ENCODE data around the gene FAM168A. TPM values are rescaled to one million over a fixed set of nuclear protein-coding genes. Genes with fewer than 3 reads are reported as not detected.

FAM168A gene
- total and polyA plus RNA-seq, 9 donors = 16.7 to 45.5 (median 39.5) TPM

DNA sequence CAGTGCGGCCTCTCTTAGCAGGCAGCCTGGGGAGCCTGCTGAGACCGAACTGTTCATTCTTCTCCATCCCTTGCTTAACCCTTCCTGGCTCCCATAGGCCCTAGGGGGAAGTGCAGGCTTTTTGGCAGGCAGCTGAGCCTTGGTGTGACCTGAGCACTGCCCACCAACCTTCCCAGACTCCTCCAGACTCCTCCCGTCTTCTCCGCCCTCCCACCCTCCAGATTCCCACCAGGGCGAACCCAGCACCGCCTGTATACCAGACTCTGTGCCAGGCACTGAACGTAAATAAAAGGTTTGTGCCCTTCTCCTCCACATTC is 213.8 kb downstream of the FAM168A start:
- Histone ChIP-seq H3K27ac (no peak overlapping the region), H3K9me3 (no peaks in the 10 kb centered on the region), H3K27me3 (no peaks in the 10 kb centered on the region), H3K4me1 (ENCODE audit: insufficient read depth) (no peaks in the 10 kb centered on the region), H3K36me3 (no peaks in the 10 kb centered on the region), H3K4me3 (no peak overlapping the region)
- TF ChIP-seq POLR2A (IDR thresholded peaks at IDR 0.05) = no peak
- no peak for DNase-seq
- WGBS, 3 donors = 86 to 92% (median 88%) methylated on average over 7 of the region's 7 CpGs
- intact Hi-C loops (cut with DNase I) = no loop called here

GRCh38 chr11:73383249-73384124 is 214.4 kb downstream of the FAM168A start:
- H3K4me3 ChIP-seq = no peak overlapping the region
- H3K9me3 ChIP-seq = no peaks in the 10 kb centered on the region
- WGBS, 3 donors = 63 to 71% (median 66%) methylated on average over 9 of the region's 9 CpGs
- TF ChIP-seq EP300 (IDR thresholded peaks at IDR 0.05) (no peak), POLR2A (IDR thresholded peaks at IDR 0.05) (no peak)
- TF ChIP-seq, protein P1, sequence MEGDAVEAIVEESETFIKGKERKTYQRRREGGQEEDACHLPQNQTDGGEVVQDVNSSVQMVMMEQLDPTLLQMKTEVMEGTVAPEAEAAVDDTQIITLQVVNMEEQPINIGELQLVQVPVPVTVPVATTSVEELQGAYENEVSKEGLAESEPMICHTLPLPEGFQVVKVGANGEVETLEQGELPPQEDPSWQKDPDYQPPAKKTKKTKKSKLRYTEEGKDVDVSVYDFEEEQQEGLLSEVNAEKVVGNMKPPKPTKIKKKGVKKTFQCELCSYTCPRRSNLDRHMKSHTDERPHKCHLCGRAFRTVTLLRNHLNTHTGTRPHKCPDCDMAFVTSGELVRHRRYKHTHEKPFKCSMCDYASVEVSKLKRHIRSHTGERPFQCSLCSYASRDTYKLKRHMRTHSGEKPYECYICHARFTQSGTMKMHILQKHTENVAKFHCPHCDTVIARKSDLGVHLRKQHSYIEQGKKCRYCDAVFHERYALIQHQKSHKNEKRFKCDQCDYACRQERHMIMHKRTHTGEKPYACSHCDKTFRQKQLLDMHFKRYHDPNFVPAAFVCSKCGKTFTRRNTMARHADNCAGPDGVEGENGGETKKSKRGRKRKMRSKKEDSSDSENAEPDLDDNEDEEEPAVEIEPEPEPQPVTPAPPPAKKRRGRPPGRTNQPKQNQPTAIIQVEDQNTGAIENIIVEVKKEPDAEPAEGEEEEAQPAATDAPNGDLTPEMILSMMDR (IDR thresholded peaks at IDR 0.05) = no peak
- no peak overlapping the region for H3K27ac ChIP-seq
- no peaks in the 10 kb centered on the region for H3K36me3 ChIP-seq
- intact Hi-C loops (cut with DNase I) = no loop called here
- DNase-seq = no peak
- H3K27me3 ChIP-seq = no peaks in the 10 kb centered on the region
- H3K4me1 ChIP-seq (ENCODE audit: insufficient read depth) = no peaks in the 10 kb centered on the region

DNA sequence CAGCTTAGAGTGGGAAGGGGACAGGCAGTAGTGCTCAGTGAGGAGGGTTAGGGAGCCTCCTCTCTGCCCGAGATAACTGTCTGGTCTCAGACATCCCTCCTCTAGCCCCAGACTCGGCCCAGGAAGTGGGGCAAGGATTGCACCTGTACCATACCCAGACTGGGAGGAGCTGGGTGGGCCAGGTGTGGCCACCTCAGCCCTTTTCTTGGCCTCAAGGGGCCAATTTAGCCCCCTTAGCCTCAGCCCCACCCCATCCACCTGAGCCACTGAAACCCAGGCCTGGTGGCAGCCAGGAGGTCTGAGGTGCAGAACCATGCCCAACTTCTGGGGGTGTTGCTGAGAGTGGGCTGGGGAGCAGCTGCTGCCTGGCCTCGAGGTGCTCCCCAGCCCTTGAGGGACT is 215.2 kb downstream of the FAM168A start:
- no peaks in the 10 kb centered on the region for H3K9me3 ChIP-seq
- H3K4me3 ChIP-seq = no peak overlapping the region
- H3K36me3 ChIP-seq = no peaks in the 10 kb centered on the region
- WGBS, 3 donors = 84 to 97% (median 92%) methylated on average over 3 of the region's 3 CpGs
- H3K27ac ChIP-seq = no peak overlapping the region
- no peaks in the 10 kb centered on the region for H3K4me1 ChIP-seq (ENCODE audit: insufficient read depth)
- DNase-seq = no peak
- no peaks in the 10 kb centered on the region for H3K27me3 ChIP-seq
- no peak for TF ChIP-seq EP300 (IDR thresholded peaks at IDR 0.05)
- TF ChIP-seq, protein P1 (IDR thresholded peaks at IDR 0.05) = no peak
- no peak for TF ChIP-seq POLR2A (IDR thresholded peaks at IDR 0.05)
- intact Hi-C loops (cut with DNase I) = no loop called here

GRCh38 chr11:73382183-73382582 is 215.7 kb downstream of the FAM168A start:
- no peaks in the 10 kb centered on the region for H3K9me3 ChIP-seq
- H3K27ac ChIP-seq = no peak overlapping the region
- H3K4me1 ChIP-seq (ENCODE audit: insufficient read depth) = peaks cover 2% of the 10 kb centered on the region
- H3K4me3 ChIP-seq = no peak overlapping the region
- H3K27me3 ChIP-seq = no peaks in the 10 kb centered on the region
- no peaks in the 10 kb centered on the region for H3K36me3 ChIP-seq
- DNase-seq = no peak
- 94 to 97% (median 95%) methylated on average over 7 of the region's 7 CpGs for WGBS, 3 donors
- TF ChIP-seq, protein P1 (IDR thresholded peaks at IDR 0.05) = no peak
- no peak for TF ChIP-seq EP300 (IDR thresholded peaks at IDR 0.05)
- no peak for TF ChIP-seq POLR2A (IDR thresholded peaks at IDR 0.05)
- intact Hi-C loops (cut with DNase I) = no loop called here

GRCh38 chr11:73381589-73381988 is 216.3 kb downstream of the FAM168A start:
- 86 to 91% (median 87%) methylated on average over 6 of the region's 6 CpGs for WGBS, 3 donors
- DNase-seq = no peak
- H3K4me1 ChIP-seq (ENCODE audit: insufficient read depth) = peaks cover 6% of the 10 kb centered on the region
- H3K27ac ChIP-seq = no peak overlapping the region
- TF ChIP-seq EP300 (IDR thresholded peaks at IDR 0.05) (no peak), POLR2A (IDR thresholded peaks at IDR 0.05) (no peak)
- TF ChIP-seq, protein P1 (IDR thresholded peaks at IDR 0.05) = no peak
- no peaks in the 10 kb centered on the region for H3K36me3 ChIP-seq
- H3K27me3 ChIP-seq = no peaks in the 10 kb centered on the region
- intact Hi-C loops (cut with DNase I) = no loop called here
- no peak overlapping the region for H3K4me3 ChIP-seq
- H3K9me3 ChIP-seq = no peaks in the 10 kb centered on the region

Data from ovary (tissue), 9 donors.